ENCODE results near the gene OR2A1.
"Not testable (repeated sequence)": the region's sequence is repeated elsewhere in the genome, so short reads cannot be mapped to it uniquely, and the experiment has no call there.

DNA sequence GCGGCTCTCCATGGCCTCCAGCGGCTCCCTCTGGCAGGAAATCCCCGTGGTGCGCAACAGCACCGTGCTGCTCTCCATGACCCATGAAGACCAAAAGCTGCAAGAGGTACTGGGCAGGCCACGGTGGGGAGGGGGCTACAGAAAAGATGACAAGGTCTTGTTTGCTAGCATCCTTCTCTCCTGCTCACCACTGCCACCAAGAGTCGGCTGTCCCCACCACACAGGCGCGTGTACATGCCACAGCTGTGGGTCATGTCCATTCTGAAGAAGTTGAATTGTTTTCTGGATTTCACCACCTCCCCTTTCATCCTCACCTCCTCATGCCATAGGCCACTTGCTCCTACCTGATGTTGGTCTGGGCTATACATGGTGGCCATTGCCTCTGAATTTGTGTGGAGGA is 55.0 kb downstream of the OR2A1 start:
- TF ChIP-seq, protein P1, sequence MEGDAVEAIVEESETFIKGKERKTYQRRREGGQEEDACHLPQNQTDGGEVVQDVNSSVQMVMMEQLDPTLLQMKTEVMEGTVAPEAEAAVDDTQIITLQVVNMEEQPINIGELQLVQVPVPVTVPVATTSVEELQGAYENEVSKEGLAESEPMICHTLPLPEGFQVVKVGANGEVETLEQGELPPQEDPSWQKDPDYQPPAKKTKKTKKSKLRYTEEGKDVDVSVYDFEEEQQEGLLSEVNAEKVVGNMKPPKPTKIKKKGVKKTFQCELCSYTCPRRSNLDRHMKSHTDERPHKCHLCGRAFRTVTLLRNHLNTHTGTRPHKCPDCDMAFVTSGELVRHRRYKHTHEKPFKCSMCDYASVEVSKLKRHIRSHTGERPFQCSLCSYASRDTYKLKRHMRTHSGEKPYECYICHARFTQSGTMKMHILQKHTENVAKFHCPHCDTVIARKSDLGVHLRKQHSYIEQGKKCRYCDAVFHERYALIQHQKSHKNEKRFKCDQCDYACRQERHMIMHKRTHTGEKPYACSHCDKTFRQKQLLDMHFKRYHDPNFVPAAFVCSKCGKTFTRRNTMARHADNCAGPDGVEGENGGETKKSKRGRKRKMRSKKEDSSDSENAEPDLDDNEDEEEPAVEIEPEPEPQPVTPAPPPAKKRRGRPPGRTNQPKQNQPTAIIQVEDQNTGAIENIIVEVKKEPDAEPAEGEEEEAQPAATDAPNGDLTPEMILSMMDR (conservative IDR thresholded peaks at IDR 0.05): not testable (repeated sequence)
- TF ChIP-seq ZFX (IDR thresholded peaks at IDR 0.05): not testable (repeated sequence)
